Adipocyte (in vitro differentiated cells): Measurements from ENCODE around the gene LMLN.
"Not testable (repeated sequence)": the region's sequence is repeated elsewhere in the genome, so short reads cannot be mapped to it uniquely, and the experiment has no call there.

ENCODE experiments used
- DNase-seq: peaks from one replicate; pipeline ENCODE4 v3.0.0-alpha.2; 2015; ENCODE audit warnings: low read depth
- H3K27me3 ChIP-seq: replicated peaks from 2 replicates; pipeline ENCODE4 v1.7.0; 2013; ENCODE audit warnings: mild to moderate bottlenecking, low read length, moderate library complexity; ENCODE audit not compliant: control insufficient read depth, insufficient read depth
- H3K36me3 ChIP-seq: 2 replicates; pipeline ENCODE4 v1.7.0; 2013; ENCODE audit warnings: low read length, mild to moderate bottlenecking, moderate library complexity; ENCODE audit not compliant: control insufficient read depth, insufficient read depth, severe bottlenecking
- H3K4me1 ChIP-seq: 2 replicates; pipeline ENCODE4 v1.7.0; 2013; ENCODE audit warnings: mild to moderate bottlenecking, low read length, moderate library complexity; ENCODE audit not compliant: control insufficient read depth, insufficient read depth
- H3K4me3 ChIP-seq: 2 replicates; pipeline ENCODE4 v1.7.0; 2013; ENCODE audit warnings: mild to moderate bottlenecking, low read length, moderate library complexity
- H3K9ac ChIP-seq: 2 replicates; pipeline ENCODE4 v1.7.0; 2013; ENCODE audit warnings: mild to moderate bottlenecking, low read length, moderate library complexity
- H3K9me3 ChIP-seq: 2 replicates; pipeline ENCODE4 v1.7.0; 2013; ENCODE audit warnings: mild to moderate bottlenecking, low read length, moderate library complexity; ENCODE audit not compliant: control insufficient read depth

Gene LMLN

GRCh38 chr3:198064420-198064819 lies 104.4 kb downstream of the LMLN start:
- Histone ChIP-seq H3K27me3 (peaks cover 46% of the 10 kb centered on the region), H3K4me3 (no peak overlapping the region), H3K36me3 (no peaks in the 10 kb centered on the region), H3K9me3 (no peaks in the 10 kb centered on the region), H3K9ac (no peak overlapping the region), H3K4me1 (no peaks in the 10 kb centered on the region)
- DNase-seq: no peak

- Histone ChIP-seq H3K4me3 (no peak overlapping the region), H3K36me3 (no peaks in the 10 kb centered on the region), H3K4me1 (no peaks in the 10 kb centered on the region), H3K9me3 (no peaks in the 10 kb centered on the region), H3K9ac (no peak overlapping the region), H3K27me3 (peaks cover 42% of the 10 kb centered on the region)
- DNase-seq: no peak
These were observed 105.9 kb downstream of the LMLN start for GRCh38 chr3:198065897-198066296.

GRCh38 chr3:198067416-198067815 lies 107.4 kb downstream of the LMLN start:
- Histone ChIP-seq H3K36me3 (no peaks in the 10 kb centered on the region), H3K9ac (no peak overlapping the region), H3K27me3 (peaks cover 35% of the 10 kb centered on the region), H3K4me1 (no peaks in the 10 kb centered on the region), H3K9me3 (no peaks in the 10 kb centered on the region), H3K4me3 (no peak overlapping the region)
- no peak for DNase-seq

- H3K9ac ChIP-seq: no peak overlapping the region
- H3K4me1 ChIP-seq: no peaks in the 10 kb centered on the region
- H3K27me3 ChIP-seq: peaks cover 62% of the 10 kb centered on the region
- H3K4me3 ChIP-seq: no peak overlapping the region
- H3K36me3 ChIP-seq: no peaks in the 10 kb centered on the region
- no peak for DNase-seq
- no peaks in the 10 kb centered on the region for H3K9me3 ChIP-seq
These were observed 110.9 kb downstream of the LMLN start for GRCh38 chr3:198070871-198071270.

DNA sequence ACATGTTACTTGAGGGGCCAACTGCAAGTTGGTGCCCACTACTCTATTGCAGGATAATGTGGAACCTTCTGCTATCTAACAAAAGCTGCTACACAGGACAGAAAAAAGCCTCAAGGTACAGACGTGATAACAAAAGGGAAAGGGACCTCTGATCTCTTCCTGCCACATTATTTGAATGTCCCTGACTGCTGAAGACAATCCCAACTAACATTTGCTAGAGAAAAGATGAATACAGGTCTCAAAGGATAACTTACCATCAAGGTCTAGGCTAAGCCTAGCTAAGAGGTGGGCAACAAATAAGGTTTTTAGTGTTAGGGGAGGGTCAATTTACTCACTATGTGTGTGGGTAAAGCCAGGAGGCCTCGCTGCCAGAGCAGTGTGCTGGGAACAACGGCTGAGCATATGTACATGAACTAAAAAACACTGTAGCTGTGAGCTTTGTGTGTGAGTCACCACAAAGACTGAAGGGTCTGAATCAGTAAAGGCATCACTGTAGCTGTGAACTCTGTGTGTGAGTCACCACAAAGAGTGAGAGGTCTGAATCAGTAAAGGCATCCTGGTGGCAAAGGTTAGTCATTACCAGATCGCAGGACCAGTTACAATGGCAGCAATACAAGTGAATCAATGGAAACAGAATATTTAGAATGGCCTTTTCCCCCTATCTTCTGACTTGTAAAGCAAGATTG lies 111.7 kb downstream of the LMLN start:
- H3K36me3 ChIP-seq: no peaks in the 10 kb centered on the region
- peak; percentile 6 for DNase-seq
- no peak overlapping the region for H3K9ac ChIP-seq
- H3K4me3 ChIP-seq: no peak overlapping the region
- H3K27me3 ChIP-seq: peaks cover 64% of the 10 kb centered on the region
- H3K9me3 ChIP-seq: no peaks in the 10 kb centered on the region
- no peaks in the 10 kb centered on the region for H3K4me1 ChIP-seq

DNA sequence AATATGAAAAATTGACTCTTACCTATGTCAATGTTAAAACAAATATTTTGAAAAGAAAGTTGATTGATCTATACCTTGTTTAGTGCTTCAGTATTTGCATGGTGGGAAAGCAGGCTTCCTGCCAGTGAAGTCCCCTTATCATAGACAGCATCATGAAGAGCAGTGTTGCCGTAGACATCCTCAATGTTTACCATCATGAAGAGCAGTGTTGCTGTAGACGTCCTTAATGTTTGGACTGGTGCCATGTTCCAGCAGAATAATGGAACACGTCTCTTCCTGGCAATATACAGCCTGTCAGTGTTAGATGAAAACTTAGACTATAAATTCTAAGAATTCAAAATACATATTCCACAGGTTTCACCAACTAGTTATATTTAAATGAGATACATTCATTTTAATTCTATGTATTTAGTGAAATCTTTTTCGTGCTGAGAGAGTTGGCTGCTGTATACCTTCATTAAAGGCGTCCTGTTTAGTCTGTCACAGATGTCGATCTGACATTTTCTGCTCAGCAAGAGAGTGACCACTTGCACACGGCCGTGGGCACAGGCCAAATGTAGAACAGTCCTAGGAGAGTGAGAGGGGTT lies 116.8 kb downstream of the LMLN start:
- H3K4me3 ChIP-seq: no peak overlapping the region
- no peaks in the 10 kb centered on the region for H3K9me3 ChIP-seq
- peaks cover 67% of the 10 kb centered on the region for H3K27me3 ChIP-seq
- no peaks in the 10 kb centered on the region for H3K36me3 ChIP-seq
- peaks cover 3% of the 10 kb centered on the region for H3K4me1 ChIP-seq
- no peak overlapping the region for H3K9ac ChIP-seq
- no peak for DNase-seq

DNA sequence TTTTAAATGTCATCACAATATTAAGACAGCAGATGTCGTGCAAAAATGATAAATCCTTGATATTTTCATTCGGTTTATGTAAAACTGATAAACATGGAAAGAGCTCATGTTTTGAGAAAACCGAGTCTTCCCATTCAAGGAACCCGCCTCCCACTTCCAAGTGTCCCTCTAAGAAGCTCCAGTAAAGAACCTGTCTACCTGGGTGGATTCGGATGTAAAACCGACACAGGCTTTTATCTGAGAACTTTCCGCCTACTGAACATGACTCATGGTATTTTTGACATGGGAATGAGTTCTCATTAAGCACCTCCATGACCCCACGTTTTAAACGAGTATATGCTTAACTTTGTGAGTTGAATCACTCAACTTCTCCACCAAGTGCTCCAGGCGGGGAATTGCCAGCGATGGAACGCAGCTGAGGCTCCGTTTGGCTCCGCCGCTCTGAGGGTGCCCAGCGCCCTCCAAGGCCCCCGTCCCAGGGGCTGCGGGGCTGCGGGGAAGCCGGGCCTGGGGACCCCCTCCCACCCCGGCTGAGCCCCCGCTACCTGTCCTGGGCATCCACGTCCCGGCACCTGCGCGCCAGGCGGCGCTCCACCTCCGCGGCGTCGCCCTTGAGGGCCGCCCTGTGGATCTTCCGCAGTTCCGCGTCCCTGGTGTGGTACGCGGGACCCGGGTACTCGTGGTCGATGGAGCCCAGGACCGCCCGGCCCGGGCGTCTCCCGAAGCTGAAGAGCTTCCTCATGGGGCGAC lies 119.9 kb downstream of the LMLN start:
- Histone ChIP-seq H3K27me3 (peaks cover 61% of the 10 kb centered on the region), H3K4me1 (peaks cover 3% of the 10 kb centered on the region), H3K36me3 (no peaks in the 10 kb centered on the region), H3K9me3 (no peaks in the 10 kb centered on the region), H3K4me3 (peak overlapping the region; percentile 71), H3K9ac (no peak overlapping the region)
- DNase-seq: peak; percentile 5

DNA sequence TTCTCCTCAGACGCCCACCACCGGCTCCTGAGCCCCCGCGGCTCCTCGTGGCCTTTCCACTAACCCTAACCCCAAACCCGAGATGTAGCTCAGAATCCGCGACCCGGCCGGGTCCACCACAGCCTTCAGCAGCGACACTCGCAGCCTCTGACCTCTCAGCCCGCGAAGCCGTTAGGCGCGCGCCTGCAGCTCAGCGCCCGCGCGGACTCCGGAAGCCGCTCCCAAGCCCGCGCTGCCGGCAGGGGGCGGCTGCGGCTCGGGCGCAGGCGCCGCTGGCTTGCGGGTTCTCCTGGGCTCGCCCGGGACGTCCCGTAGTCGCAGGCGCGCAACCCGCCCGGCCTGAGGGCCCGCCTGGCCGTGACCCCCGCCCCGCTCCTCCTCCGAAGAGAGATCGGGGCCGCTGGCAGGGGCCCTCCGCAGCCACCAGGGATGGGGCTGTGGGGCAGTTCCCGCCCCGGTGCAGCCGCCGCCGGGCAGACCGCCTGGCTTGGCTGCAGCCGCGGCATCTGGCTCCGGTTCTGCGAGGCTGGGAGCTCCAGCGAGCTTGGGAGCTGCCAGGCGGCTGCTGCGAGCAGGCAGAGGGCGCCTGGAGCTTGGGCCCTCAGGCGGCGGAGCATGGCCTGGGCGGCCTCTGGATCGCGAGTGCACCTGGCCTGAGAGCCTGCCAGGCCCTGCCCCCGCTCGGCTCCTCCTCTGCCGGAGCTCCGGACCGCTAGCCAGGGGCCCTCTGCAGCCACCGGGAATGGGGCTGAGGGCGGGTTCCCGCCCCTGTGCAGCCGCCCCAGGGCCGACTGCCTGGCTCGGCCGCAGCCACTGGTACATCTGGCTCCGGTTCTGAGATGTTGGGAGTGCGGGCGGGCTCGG lies 120.7 kb downstream of the LMLN start:
- peak overlapping the region; percentile 71 for H3K4me3 ChIP-seq
- DNase-seq: peak; percentile 90
- no peaks in the 10 kb centered on the region for H3K9me3 ChIP-seq
- no peaks in the 10 kb centered on the region for H3K36me3 ChIP-seq
- H3K4me1 ChIP-seq: peaks cover 3% of the 10 kb centered on the region
- no peak overlapping the region for H3K9ac ChIP-seq
- peaks cover 61% of the 10 kb centered on the region for H3K27me3 ChIP-seq

GRCh38 chr3:198081421-198081844 lies 121.4 kb downstream of the LMLN start:
- no peak overlapping the region for H3K4me3 ChIP-seq

GRCh38 chr3:198082226-198082625 lies 122.2 kb downstream of the LMLN start:
- not testable (repeated sequence) for H3K9ac ChIP-seq, H3K9me3 ChIP-seq, H3K36me3 ChIP-seq, DNase-seq, H3K4me3 ChIP-seq, H3K4me1 ChIP-seq
- peaks cover 61% of the 10 kb centered on the region for H3K27me3 ChIP-seq

More at GRCh38 chr3:198081421-198081844, 121.4 kb downstream of the LMLN start:
- Histone ChIP-seq H3K36me3 (no peaks in the 10 kb centered on the region), H3K27me3 (peaks cover 61% of the 10 kb centered on the region), H3K9ac (no peak overlapping the region), H3K4me1 (peaks cover 3% of the 10 kb centered on the region), H3K9me3 (no peaks in the 10 kb centered on the region)
- no peak for DNase-seq
